Loucy (cell line): ENCODE data around the gene GPR149.

Experiments used
- CTCF ChIP-seq: fragments of 200-600 bp; sonication (generic); conservative IDR thresholded peaks from 2 replicates; pipeline ENCODE4 v1.5.1; 2014; ENCODE audit warnings: mild to moderate bottlenecking, antibody characterized with exemption, low read length
- EZH2phosphoT487 ChIP-seq: fragments of 200-600 bp; IDR thresholded peaks from 2 replicates; pipeline ENCODE4 v1.6.1; 2018; ENCODE audit warnings: antibody characterized with exemption, mild to moderate bottlenecking, moderate library complexity, borderline replicate concordance

GRCh38 chr3:154290187-154290586 is 139.8 kb downstream of the GPR149 start:
- no peak for TF ChIP-seq CTCF
- TF ChIP-seq EZH2phosphoT487, result no peak
